Embryonic facial prominence (tissue), 1 donor: ENCODE data around the gene PTGES.

Source experiments
- DNase-seq: peaks from one replicate; pipeline ENCODE4 v3.0.0-alpha.2; 2016; ENCODE audit errors: extremely low spot score

The PTGES gene

DNA sequence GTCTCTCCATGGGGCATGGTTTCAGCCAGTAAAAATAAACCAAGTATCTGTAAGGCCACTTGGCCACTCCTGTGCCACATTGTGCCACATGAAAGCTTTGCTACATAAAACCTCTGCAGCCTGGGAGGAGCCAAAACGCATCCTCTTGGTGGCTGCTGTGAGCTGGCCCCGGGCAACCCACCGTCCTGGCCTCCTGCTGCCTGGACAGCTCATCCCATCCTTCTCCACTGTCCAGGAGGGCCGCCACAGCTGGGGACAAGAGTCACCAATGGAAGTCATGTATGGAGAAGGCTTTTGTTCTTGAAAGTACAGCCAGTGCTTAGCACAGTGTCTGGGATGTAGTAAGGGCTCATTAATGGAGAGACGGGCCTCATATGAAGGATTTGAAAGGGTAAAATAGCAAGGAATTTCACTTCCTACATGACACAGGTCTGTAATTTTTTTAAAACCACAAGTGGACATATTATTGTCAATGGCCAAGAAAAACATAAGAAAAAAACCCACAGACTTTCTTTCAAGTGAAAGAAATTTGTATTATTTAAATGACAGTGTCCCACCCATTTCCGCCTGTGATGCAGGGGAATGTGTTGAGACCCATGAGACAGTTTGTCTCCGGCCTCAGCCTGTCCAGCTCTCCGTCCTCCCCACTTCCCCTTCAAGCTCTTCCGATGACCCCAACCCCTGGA is 6.6 kb downstream of the PTGES start:
- no peak for DNase-seq

DNA sequence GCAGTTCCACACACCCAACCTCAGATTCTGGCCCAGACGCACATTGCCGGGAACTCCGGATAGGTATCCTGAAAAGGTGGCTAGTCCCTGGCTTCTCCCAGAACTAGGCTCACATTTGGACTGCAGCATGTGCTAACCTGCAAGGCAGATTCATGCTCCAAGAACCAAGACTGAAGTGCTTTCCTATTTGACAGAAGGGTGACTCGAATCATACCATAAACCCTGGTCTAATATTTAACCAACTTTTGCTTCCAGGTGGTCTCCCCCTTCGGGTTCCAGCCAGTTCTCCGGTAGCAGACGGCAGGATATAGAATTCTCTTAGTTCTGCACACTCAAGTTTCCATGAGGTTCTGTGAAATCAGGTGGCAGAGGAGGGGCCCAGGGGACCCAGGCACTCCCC is 7.6 kb downstream of the PTGES start:
- no peak for DNase-seq

DNA sequence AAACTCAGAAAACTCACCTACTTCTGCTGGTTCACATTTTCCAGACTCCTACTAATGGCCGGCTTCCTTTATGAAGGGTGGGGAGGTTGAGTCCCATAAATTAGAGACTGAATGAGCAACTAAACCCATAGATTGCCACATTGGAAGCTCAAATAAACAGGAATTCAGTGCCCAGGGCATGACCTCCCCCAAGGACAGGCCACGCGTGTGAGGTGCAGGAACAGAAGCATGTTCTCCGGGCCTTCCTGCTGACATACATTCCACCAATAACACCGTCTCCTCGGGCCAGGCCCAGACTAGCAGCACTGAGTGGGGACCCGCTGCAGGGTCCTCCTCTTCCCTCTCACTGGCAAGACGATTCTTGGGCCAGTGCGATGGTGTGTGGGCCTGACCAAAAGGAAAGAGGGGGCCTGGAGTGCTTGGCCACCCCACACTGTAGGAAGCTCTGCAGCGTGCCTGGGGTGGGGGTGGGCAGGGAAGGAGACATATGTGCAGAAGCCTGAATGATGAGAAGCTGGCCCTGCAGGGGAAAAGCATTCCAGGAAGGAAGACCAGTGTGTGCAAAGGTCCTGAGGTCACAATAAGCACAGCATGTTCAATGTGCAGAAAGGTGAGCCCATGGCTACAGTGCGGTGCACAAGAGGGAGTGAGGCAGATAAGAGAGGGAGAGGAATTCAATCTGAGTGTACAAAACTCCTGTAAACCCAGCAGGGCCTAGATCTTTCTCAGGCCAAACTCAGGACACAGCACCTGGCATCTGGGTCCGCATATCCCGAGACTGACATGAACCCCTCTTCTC is 12.0 kb downstream of the PTGES start:
- no peak for DNase-seq

DNA sequence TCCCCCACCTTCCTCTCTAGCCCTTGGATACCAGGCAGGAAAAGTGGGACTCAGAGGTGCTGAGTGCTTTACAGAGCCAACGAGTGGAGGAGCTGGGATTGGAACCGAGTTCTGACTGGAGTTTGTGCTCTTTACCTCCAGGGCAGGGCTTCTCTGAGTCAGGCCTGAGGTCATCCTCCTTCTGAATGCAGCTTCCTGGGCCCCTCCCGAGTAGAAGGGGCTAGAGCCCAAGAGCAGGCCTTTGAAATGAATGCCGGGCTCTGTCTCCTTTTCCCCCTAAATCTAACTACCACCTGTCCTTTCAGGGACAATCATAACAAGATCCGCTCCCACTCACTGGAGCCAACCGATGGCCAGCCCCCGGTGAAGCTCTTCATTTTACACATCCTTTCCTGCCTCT is 12.7 kb downstream of the PTGES start:
- DNase-seq, result no peak

DNA sequence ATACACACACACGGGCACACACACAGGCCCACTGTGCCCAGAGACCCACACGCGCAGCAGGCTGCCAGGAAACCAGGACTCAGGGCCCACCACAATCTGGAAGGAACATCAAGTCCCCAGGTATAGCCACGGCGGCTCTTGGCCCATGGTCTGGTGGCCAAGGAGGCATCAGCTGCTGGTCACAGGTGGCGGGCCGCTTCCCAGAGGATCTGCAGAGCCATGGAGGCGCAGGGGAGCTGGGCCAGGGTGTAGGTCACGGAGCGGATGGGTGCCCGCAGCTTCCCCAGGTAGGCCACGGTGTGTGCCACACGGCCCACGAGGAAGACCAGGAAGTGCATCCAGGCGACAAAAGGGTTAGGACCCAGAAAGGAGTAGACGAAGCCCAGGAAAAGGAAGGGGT is 13.4 kb downstream of the PTGES start:
- no peak for DNase-seq

DNA sequence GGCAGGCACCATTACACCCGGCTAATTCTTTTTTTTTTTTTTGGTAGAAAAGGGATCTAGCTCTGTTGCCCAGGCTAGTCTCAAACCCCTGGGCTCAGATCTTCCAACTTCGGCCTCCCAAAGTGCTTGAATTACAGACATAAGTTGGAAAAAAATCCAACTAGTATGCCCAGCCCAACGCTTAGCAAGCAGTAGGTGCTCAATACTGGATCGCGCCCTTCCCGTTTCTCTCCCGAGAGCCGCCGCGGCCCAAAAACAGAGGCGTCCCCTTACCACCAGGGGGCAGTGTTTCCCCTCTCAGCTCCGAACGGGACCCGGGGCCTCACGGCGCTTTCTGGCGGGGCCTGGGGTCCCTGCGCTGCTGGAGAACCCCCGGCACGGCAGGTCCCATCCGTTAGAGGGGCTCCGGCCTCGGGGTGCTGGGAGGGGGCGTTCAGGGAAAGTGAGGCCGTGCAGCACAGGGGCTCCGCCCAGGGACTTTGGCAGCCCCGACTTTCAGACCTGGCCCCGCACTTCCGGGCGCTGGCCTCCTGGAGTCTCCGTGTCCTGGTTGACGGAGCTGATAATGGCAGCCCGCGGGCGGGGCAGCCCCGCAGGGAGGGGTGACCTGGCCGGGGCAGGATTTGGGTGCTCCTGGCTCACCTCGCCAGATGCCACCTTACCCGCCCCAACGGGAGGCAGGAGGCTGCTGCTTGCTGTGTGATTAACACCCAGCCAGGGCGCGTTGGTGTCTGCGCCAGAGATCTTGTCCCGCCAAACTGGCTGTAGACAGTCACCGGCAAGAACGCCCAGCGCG is 15.2 kb downstream of the PTGES start:
- DNase-seq, result no peak

DNA sequence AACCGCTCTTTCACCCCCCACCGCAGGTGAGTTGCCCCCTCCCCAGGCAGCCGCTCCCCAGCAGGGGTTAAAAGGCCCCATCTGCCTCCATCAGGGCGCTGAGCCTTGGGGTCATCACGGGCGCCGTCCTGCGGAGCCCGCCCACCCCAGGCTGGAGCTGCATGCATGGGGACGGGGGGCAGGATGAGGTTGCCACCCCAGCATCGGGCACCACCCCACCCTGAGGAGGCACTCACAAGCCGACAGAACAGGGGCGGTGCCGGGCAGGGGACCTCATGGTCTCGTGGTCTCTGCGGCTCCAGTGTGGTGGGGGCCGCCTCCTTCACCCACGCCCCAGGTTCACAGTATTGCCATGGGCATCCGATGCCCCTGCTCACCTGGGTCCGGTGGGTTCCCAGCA is 16.5 kb downstream of the PTGES start:
- no peak for DNase-seq

DNA sequence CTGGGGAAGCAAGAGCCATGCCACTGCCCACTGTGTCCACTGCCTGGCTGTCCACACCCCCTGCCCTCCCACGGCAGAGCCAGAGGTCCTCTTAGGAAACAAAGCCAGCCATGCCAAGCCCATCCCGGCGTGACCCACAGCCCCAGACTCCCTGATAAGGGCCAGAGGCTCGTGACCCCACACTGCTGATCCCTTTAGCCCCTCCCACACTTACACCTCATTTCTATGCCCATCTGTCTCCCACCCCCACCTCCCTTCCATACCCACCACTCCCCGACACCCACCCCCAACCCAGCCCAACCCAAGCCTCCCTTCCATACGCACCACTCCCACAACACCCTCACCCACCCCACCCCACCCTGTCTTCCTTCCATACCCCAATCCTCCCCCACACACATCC is 17.3 kb downstream of the PTGES start:
- no peak for DNase-seq

DNA sequence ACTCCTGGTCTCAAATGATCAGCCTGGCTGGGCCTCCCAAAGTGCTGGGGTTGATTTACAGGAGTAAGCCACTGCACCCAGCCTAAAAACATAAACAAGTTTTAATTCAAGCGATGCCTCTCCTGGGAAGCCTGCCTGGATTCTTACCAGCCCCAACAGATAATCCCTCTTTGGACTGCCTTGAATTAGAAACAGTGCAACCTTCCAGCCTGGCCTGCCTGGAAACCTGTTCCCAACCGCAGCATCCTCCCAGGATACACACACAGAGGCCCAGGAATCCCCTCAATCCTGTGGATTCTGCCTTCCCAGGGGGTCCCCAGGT is 19.2 kb downstream of the PTGES start:
- DNase-seq, result no peak

DNA sequence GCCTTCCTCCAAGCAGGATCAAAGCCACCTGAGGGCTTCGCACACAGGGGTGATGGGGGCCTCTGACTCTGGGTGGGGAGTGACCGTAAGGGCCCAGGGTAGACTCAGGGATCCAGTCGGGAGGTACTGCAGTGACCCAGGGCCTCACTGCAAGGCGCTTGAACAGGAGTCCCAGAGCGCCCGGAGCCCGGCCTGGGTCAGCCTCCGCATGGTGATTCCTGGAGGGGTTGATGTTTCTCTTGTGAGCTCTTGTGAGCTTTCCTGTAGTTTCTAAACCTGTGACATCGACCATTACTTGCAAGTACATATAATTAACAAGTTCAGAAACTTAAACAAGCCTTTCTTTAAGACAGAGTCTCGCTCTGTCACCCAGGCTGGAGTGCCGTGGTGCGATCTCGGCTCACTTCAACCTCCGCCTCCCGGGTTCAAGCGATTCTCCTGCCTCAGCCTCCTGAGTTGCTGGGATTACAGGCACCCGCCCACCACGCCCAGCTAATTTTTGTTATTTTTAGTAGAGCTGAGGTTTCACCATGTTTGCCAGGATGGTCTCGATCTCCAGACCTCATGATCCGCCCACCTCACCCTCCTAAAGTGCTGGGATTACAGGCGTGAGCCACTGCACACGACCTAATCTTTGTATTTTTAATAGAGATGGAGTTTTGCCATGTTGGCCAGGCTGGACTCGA is 19.8 kb downstream of the PTGES start:
- no peak for DNase-seq

DNA sequence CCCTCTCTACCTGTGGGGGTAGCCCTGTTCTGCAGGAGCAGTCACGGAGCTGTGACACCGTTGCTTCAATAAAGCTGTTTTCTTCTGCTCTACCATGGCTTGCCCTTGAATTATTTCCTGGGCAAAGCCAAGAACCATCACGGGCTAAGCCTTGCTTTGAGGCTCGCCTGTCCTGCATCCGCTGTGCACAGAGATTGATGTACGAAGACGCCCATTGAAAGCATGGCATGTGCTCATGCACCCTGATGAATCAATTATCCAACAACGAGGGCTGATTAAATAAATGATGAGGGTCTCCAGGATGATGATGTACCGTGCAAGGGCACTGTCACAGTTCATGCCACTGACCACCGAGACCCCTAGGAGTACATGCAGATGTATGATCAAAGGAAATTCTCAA is 20.7 kb downstream of the PTGES start:
- DNase-seq, result no peak

DNA sequence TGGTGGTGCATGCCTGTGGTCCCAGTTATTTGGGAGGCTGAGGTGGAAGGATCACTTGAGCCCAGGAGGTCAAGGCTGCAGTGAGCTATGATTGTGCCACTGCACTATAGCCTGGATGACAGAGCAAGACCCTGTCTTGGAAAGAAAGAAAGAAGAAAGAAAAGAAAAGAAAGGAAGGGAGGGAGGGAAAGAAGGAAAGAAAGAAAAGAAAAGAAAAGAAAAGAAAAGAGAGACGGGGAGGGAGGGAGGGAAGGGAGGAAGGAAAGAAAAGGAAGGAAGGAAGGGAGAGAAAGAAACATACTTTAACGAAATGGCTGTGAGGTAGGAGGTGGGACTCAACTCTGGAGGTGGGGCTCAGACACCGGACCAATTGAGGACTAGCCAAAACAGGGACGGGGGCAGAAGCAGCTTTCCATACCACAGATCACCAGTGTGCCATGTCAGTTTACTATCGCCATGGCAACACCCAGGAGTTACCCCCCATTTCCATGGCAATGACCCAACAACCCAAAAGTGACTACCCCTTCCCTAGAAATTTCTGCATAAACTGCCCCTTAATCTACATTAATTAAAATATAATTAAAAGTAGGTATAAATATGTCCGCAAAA is 21.3 kb downstream of the PTGES start:
- DNase-seq, result no peak

DNA sequence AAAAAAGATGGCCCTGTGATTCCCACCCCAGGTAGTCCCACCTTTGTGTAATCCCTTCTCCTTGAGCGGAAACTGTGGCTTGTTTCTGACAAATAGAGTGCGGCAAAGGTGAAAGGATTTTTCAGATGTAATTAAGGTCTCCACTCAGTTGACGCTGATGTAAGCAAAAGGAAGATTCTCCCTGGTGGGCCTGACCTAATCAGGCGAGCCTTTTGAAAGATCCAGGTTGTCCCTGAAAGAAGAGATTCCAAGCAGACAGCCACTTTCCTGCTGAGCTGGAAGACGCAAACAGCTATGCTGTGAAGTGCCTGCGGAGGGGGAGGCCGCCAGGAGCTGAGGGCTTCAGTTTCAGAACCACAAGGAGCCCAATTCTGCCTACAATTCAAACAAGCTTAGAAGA is 24.1 kb downstream of the PTGES start:
- no peak for DNase-seq

DNA sequence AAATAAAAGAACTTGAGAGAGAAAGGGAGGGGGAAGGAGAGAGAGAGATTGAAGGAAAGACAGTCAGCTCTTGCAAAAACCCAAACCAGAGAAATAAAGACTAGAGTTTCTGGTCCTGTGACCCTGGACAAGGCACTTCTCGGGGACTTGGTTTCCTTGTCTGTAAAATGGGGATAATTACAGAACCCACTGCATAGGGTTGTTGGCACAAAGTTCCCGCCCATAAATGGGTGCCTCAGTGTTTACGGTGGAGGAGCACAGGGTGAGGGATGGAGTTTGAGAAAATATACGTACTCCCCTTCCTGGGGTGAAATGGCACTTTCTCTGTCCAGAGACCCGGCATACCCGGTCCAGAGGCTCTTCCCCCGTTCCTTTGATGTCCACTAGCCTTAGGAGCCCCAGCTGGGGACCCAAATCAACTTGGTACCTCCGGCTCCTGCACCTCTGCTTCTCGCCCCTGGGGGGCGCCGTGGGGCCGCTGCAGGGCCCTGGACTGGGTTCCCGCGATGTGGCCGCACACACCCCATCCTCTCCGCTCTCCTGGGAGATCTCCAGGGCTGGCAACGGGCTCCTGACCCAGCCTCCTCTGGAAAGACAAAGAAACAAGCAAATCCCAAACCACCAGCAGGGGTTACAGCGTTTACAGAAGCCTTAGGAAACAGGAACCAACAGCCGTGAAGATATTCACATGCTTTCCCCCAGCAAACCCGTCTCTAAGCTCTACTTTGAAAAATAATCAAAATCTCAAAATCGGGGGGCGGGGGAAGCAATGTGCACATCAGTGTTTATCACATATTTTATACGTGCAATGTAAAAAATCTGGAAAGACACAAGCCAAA is 26.3 kb downstream of the PTGES start:
- no peak for DNase-seq

DNA sequence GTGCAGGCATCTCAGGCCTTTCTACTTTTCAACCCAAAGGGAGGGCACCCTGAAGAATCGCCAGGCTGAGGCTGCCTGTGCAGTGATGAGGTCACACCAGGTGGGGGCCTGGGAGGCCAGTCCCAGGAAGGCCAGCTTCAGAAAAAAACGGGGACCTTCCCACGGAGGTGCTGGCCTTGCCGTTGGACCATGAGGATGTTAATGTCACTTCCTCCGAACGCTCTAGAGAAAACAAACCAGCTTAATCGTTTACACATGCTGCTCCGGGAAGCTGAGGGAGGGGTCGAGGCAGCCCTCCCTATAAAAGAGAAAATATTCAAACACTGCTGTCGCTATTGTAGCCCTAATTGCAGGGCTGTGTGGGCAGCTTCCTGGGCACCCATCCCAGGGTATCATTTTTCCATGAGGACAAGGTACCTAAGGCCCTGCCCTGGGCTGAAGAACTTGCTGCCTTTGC is 27.0 kb downstream of the PTGES start:
- DNase-seq, result no peak

DNA sequence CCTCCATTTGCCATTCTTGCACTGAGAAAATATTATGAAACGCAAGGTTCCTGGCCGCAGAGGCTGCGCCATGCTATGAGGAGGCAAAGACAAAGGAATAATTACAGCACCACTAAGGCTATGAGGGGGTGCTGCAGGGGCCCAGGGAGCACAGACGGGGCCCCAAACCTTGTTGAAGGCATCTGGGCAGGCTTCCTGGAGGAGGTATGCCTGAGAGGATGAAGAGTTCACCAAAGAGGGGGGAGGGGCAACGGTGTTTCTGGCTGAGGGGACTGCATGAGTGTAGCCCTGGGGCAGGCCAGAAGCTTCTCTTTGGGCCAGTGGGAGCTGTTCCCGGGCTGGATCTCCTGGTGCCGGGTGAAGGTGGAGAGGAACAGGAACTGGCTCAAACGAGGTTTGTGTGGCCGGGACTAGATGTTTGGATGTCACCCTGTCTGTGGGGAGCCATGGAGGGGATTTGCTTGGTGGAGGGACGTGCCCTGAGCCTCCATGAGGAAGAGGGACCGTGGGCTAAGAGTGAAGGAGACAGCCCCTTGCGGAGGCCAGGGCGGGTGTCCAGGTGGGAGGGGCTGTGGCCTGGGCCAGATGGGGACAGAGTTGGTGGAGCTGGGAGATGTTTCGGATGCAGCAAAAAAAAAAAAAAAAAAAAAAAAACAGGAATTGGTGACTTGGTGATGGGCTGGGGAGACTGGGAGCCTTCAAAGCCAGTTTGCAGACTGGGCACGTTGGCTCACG is 28.2 kb downstream of the PTGES start:
- no peak for DNase-seq

DNA sequence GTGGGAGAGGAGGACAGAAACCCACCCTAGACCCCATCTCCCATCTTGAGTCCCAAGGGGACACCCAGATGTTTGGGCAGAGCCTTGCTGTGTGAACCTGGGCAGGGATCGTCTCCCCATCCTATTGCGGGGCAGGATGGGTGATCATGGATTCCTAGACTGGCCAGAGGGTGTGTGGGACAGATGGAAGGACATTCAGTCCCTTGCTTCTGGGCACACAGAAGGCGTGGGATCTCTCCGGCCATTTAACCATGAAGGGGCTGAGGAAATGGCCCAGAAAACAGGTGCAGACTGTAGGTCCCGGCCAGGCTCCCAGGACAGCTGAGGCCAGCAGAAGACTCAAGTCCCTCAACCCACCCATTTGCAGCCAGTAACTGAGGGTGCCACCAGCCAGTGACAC is 29.9 kb downstream of the PTGES start:
- no peak for DNase-seq

DNA sequence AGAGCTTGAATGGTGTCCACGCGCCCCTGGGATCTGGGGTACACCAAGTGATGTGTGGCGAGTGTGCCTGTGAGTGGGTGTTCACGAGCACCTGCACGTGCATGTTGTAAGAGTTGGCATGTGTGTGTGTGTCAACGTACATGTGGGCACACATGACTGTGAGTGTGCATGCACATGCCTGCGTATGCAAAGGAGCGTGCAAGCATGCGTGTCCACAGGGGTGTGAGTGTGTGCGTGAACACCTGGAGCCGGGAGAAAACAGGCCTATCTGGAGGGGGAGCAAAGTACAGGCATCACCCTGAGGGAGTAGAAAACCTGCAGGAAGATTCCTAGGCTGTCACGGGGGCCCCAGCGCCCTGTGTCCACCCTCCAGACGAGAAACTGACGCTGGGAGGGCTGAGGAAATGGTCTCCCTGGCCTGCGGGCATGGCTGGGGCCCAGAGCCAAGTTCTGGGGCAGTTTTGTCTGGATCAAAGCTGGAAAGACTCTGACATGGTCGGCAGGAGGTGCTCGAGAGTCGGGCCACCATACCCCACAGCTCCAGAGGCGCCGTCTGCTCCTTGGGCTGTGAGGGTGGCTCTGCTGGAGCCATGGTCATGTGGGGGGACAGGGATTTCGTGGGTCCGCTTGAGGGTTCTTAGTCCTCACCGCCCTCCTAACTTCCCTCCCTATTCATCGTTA is 31.8 kb downstream of the PTGES start:
- DNase-seq, result no peak

DNA sequence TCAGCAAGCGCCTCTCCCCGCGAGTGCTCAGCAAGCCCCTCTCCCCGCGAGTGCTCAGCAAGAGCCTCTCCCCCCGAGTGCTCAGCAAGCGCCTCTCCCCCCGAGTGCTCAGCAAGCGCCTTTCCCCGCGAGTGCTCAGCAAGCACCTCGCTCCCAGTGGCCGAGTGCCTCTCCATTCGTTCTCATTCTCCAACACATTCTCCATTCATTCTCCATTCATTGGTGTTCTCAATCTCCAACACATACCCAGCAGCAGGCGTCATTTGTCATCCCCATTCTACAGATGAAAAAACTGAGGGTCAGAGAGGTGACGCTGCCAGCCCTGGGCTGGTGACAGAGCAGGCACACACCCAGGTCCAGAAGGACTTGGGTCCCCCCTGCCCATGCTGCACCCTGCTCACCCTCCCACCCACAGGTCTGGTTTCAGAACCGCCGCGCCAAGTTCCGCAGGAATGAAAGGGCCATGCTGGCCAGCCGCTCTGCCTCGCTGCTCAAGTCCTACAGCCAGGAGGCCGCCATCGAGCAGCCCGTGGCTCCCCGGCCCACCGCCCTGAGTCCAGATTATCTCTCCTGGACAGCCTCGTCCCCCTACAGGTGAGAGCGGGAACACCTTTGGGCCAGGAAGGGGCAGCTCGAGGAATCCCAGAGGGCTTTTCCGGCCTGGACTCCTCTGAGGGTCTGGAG is 32.5 kb downstream of the PTGES start:
- DNase-seq, result no peak
